ENCODE results near the gene SRD5A2. TPM values are rescaled to one million over a fixed set of nuclear protein-coding genes. Genes with fewer than 3 reads are reported as not detected.

Gene SRD5A2
- total RNA-seq, 2 experiments from 2014 or later = not detected

GRCh38 chr2:31483246-31483645 lies 97.5 kb downstream of the SRD5A2 start:
- no peak for DNase-seq
- CTCF ChIA-PET = no interaction called here
- no peak overlapping the region for H3K4me3 Mint-ChIP-seq
- H3K27ac Mint-ChIP-seq = no peak overlapping the region
- H3K27me3 Mint-ChIP-seq = peaks cover 31% of the 10 kb centered on the region
- POLR2A ChIA-PET = no interaction called here
- H3K4me1 Mint-ChIP-seq = no peaks in the 10 kb centered on the region
- H3K9me3 Mint-ChIP-seq = no peaks in the 10 kb centered on the region
- H3K36me3 Mint-ChIP-seq (ENCODE audit: low read depth) = no peaks in the 10 kb centered on the region

GRCh38 chr2:31476511-31477180 lies 104.1 kb downstream of the SRD5A2 start:
- POLR2A ChIA-PET = no interaction called here
- Mint-ChIP-seq H3K27ac (no peak overlapping the region), H3K4me3 (no peak overlapping the region), H3K4me1 (no peaks in the 10 kb centered on the region), H3K36me3 (ENCODE audit: low read depth) (no peaks in the 10 kb centered on the region), H3K27me3 (peaks cover 43% of the 10 kb centered on the region), H3K9me3 (no peaks in the 10 kb centered on the region)
- CTCF ChIA-PET = no interaction called here
- DNase-seq = no peak

GRCh38 chr2:31475692-31476091 lies 105.0 kb downstream of the SRD5A2 start:
- Mint-ChIP-seq H3K4me1 (no peaks in the 10 kb centered on the region), H3K36me3 (ENCODE audit: low read depth) (no peaks in the 10 kb centered on the region), H3K27ac (no peak overlapping the region), H3K4me3 (no peak overlapping the region), H3K27me3 (peaks cover 37% of the 10 kb centered on the region), H3K9me3 (no peaks in the 10 kb centered on the region)
- ChIA-PET POLR2A (no interaction called here), CTCF (no interaction called here)
- no peak for DNase-seq

- ChIA-PET POLR2A (no interaction called here), CTCF (no interaction called here)
- H3K9me3 Mint-ChIP-seq = no peaks in the 10 kb centered on the region
- no peak for DNase-seq
- no peak overlapping the region for H3K4me3 Mint-ChIP-seq
- no peak overlapping the region for H3K27ac Mint-ChIP-seq
- H3K4me1 Mint-ChIP-seq = no peaks in the 10 kb centered on the region
- H3K27me3 Mint-ChIP-seq = peaks cover 31% of the 10 kb centered on the region
- no peaks in the 10 kb centered on the region for H3K36me3 Mint-ChIP-seq (ENCODE audit: low read depth)
Observed at GRCh38 chr2:31474296-31474695, 106.4 kb downstream of the SRD5A2 start.

Other genes with a start within 250 kb of the SRD5A2 start
- gene XDH, start 166.2 kb downstream of the SRD5A2 start, total RNA-seq = 1 to 10 TPM in 1 of 2 experiments, under 1 TPM in 1; 0.63 to 1.6 TPM

Data from activated CD4-positive, alpha-beta memory T cell treated with anti-CD3 and anti-CD28 coated beads, Interleukin-2, amount 10 ng/mL, durations not matched to agents 7 days and 5 days (primary cell).